Cardiac atrium fibroblast (primary cell): Measurements from ENCODE around the gene OR52N1. TPM values are rescaled to one million over a fixed set of nuclear protein-coding genes. Genes with fewer than 3 reads are reported as not detected.

Source experiments
- total RNA-seq: library from RNA; depleted of rRNA; stranded (reverse); fragments of >200 nt; gene quantifications from 2 replicates; pipeline ENCODE4 v1.2.3, GENCODE V29; 2015

Gene OR52N1
- not detected in 2 replicates for total RNA-seq

GRCh38 chr11:5791165-5791564 is at the start of gene OR52N1:
OR52N1 (minus strand) TSS chr11:5791265; CDS start chr11:5788816, 2,449 bp downstream.

GRCh38 chr11:5808500-5809121 is 17.5 kb upstream of the OR52N1 start, which contains the start of gene OR52N2:
OR52N2 (plus strand) TSS chr11:5808924; CDS start chr11:5820336, 11,412 bp downstream.

GRCh38 chr11:5783255-5783654 is 7.8 kb downstream of the OR52N1 start, which contains the start of gene OR52N5:
OR52N5 (minus strand) TSS chr11:5783355; CDS start chr11:5778634, 4,721 bp downstream.

GRCh38 chr11:5753943-5754342 is 37.1 kb downstream of the OR52N1 start, which contains the start of gene OR52N4:
OR52N4 (plus strand) TSS chr11:5754243; CDS start chr11:5754741, 498 bp downstream.

Other genes starting within 250 kb of the OR52N1 start
- not detected in 2 replicates for gene OR52H1, start 242.7 kb downstream of the OR52N1 start, total RNA-seq
- gene OR52B6, start 210.4 kb downstream of the OR52N1 start, total RNA-seq = not detected in 2 replicates
- 0.32 and 0.72 TPM in 2 replicates for gene TRIM6, start 194.6 kb downstream of the OR52N1 start, total RNA-seq
- gene TRIM34, start 166.3 kb downstream of the OR52N1 start, total RNA-seq = 6.0 and 7.8 TPM in 2 replicates
- gene TRIM5, start 106.2 kb downstream of the OR52N1 start, total RNA-seq = 12.0 and 16.2 TPM in 2 replicates
- gene TRIM22, start 101.5 kb downstream of the OR52N1 start, total RNA-seq = 21.7 and 56.9 TPM in 2 replicates
- not detected in 2 replicates for gene OR56B1, start 54.8 kb downstream of the OR52N1 start, total RNA-seq
- not detected in 2 replicates for gene OR52N4, start 37.0 kb downstream of the OR52N1 start, total RNA-seq
- not detected in 2 replicates for gene OR52N5, start 7.9 kb downstream of the OR52N1 start, total RNA-seq
- not detected in 2 replicates for gene OR52N2, start 17.7 kb upstream of the OR52N1 start, total RNA-seq
- gene OR52E6, start 50.6 kb upstream of the OR52N1 start, total RNA-seq = not detected in 2 replicates
- gene OR52E8, start 66.4 kb upstream of the OR52N1 start, total RNA-seq = not detected in 2 replicates
- gene OR52E4, start 89.4 kb upstream of the OR52N1 start, total RNA-seq = not detected in 2 replicates
- gene OR52E5, start 101.9 kb upstream of the OR52N1 start, total RNA-seq = not detected in 2 replicates
- gene OR56A3, start 151.0 kb upstream of the OR52N1 start, total RNA-seq = not detected in 2 replicates
- not detected in 2 replicates for gene OR56A5, start 177.2 kb upstream of the OR52N1 start, total RNA-seq
- gene OR52L1, start 195.7 kb upstream of the OR52N1 start, total RNA-seq = not detected in 2 replicates
- gene OR56A4, start 215.7 kb upstream of the OR52N1 start, total RNA-seq = not detected in 2 replicates
- not detected in 2 replicates for gene OR56A1, start 239.5 kb upstream of the OR52N1 start, total RNA-seq